Natural killer cell (primary cell): ENCODE measurements around the gene PARL. TPM values are rescaled to one million over a fixed set of nuclear protein-coding genes. Genes with fewer than 3 reads are reported as not detected.

Experiments
- ATAC-seq, 3 donors: fragments of 150-1000 bp in 2 of 3; fragments of 200-7000 bp in 1 of 3; cut with Tn5 transposase; 1 replicate in 1 of 3; 2 replicates in 2 of 3; pipeline ENCODE4 v1.10.0; 2021; ENCODE audit warnings: mild to moderate bottlenecking in 2 of 3, moderate library complexity in 2 of 3
- DNase-seq, 2 donors: peaks; one replicate each; pipeline versions ENCODE4 v3.0.0 to v3.0.0-alpha.2; 2013 to 2021; ENCODE audit warnings: mixed read lengths in 1 of 2
- H3K27ac ChIP-seq: one replicate; pipeline ENCODE4 v1.5.1; 2013; ENCODE audit warnings: mild to moderate bottlenecking, low read length
- H3K27me3 ChIP-seq: one replicate; pipeline ENCODE4 v1.6.1; 2013; ENCODE audit warnings: low read length; ENCODE audit not compliant: control insufficient read depth, insufficient read depth
- H3K36me3 ChIP-seq: one replicate; pipeline ENCODE4 v1.6.1; 2013; ENCODE audit warnings: low read length; ENCODE audit not compliant: control insufficient read depth, insufficient read depth
- H3K4me1 ChIP-seq: one replicate; pipeline ENCODE4 v1.6.1; 2013; ENCODE audit warnings: low read length; ENCODE audit not compliant: control insufficient read depth, insufficient read depth
- H3K4me3 ChIP-seq: one replicate; pipeline ENCODE4 v1.5.1; 2013; ENCODE audit warnings: low read length
- H3K9me3 ChIP-seq: one replicate; pipeline ENCODE4 v1.6.1; 2013; ENCODE audit warnings: low read length; ENCODE audit not compliant: control insufficient read depth, insufficient read depth
- H3K27ac Mint-ChIP-seq, 2 donors: one replicate each; pipeline ENCODE4 v1.8.0; 2022; ENCODE audit warnings: mild to moderate bottlenecking in 2 of 2, mixed read lengths in 2 of 2, moderate library complexity in 1 of 2
- H3K27me3 Mint-ChIP-seq, 2 donors: one replicate each; pipeline ENCODE4 v1.8.0; 2022; ENCODE audit warnings: low read depth in 2 of 2, mixed read lengths in 2 of 2
- H3K36me3 Mint-ChIP-seq: one replicate; pipeline ENCODE4 v1.8.0; 2022; ENCODE audit warnings: mixed read lengths
- H3K4me1 Mint-ChIP-seq, 2 donors: one replicate each; pipeline ENCODE4 v1.8.0; 2022; ENCODE audit warnings: mixed read lengths in 2 of 2
- H3K4me3 Mint-ChIP-seq: one replicate; pipeline ENCODE4 v1.8.0; 2022; ENCODE audit warnings: mild to moderate bottlenecking, moderate library complexity, mixed read lengths
- H3K9me3 Mint-ChIP-seq, 2 donors: one replicate each; pipeline ENCODE4 v1.8.0; 2022; ENCODE audit warnings: mixed read lengths in 2 of 2
- WGBS: methylation state at CpG from one replicate; pipeline ENCODE4 v1.1.7; 2013; ENCODE audit warnings: missing lambda C conversion rate; ENCODE audit not compliant: insufficient coverage; 5-methylcytosine and 5-hydroxymethylcytosine counted together
- intact Hi-C: fragments of 100-400 bp; cut with micrococcal nuclease; formaldehyde crosslinking; loops from one replicate; pipeline ENCODE4 v1.14.2; 2022
- total RNA-seq, 4 donors: library from RNA; stranded (reverse); fragments of 120-200 nt in 1 of 4; gene quantifications; one replicate each; pipeline versions ENCODE4 v1.2.3 to v1.2.4, GENCODE V29; 2013 to 2022
- TF ChIP-seq, protein P1 (sequence below): fragments of 200-600 bp; IDR thresholded peaks from one replicate; pipeline ENCODE4 v1.8.0; 2022; ENCODE audit warnings: antibody characterized with exemption

The PARL gene
- total RNA-seq, 3 donors from 2014 or later (not counting 1 experiment from before 2014, with no cell fraction given), result 35.1 to 47.1 (median 37.7) TPM

DNA sequence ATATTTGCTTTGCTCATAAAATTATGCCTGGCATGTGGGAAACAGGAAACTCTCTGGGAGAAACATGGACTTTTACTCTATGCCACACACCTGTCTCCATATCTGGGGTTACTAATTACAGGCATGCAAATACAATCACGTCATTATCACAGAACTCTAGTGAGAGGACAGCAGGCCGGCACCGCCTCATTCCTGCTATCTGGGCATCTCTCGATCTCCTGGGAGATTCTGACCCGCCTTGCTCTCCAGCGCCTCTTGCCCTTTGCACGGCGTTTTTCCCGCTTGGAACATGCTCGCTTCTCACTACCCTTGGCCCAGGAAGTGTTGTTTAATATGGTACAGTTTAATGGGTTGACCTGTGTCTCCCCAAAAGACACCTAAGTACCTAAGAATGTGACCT is 45.4 kb upstream of the PARL start:
- intact Hi-C loops, result no loop called here
- over 99% methylated on average over 10 of the region's 10 CpGs for WGBS
- ATAC-seq (no peak), DNase-seq (no peak)
- H3K27me3 ChIP-seq, result no peaks in the 10 kb centered on the region
- no peaks in the 10 kb centered on the region for H3K4me1 ChIP-seq
- no peaks in the 10 kb centered on the region for H3K9me3 ChIP-seq
- no peak overlapping the region for H3K4me3 Mint-ChIP-seq
- H3K36me3 ChIP-seq, result peaks cover 8% of the 10 kb centered on the region
- H3K4me1 Mint-ChIP-seq, result no peaks in the 10 kb centered on the region
- no peaks in the 10 kb centered on the region for H3K27me3 Mint-ChIP-seq
- no peaks in the 10 kb centered on the region for H3K9me3 Mint-ChIP-seq
- H3K4me3 ChIP-seq, result no peak overlapping the region
- no peak overlapping the region for H3K27ac ChIP-seq
- H3K36me3 Mint-ChIP-seq, result no peaks in the 10 kb centered on the region
- no peak overlapping the region for H3K27ac Mint-ChIP-seq
- TF ChIP-seq, protein P1, sequence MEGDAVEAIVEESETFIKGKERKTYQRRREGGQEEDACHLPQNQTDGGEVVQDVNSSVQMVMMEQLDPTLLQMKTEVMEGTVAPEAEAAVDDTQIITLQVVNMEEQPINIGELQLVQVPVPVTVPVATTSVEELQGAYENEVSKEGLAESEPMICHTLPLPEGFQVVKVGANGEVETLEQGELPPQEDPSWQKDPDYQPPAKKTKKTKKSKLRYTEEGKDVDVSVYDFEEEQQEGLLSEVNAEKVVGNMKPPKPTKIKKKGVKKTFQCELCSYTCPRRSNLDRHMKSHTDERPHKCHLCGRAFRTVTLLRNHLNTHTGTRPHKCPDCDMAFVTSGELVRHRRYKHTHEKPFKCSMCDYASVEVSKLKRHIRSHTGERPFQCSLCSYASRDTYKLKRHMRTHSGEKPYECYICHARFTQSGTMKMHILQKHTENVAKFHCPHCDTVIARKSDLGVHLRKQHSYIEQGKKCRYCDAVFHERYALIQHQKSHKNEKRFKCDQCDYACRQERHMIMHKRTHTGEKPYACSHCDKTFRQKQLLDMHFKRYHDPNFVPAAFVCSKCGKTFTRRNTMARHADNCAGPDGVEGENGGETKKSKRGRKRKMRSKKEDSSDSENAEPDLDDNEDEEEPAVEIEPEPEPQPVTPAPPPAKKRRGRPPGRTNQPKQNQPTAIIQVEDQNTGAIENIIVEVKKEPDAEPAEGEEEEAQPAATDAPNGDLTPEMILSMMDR, result no peak

DNA sequence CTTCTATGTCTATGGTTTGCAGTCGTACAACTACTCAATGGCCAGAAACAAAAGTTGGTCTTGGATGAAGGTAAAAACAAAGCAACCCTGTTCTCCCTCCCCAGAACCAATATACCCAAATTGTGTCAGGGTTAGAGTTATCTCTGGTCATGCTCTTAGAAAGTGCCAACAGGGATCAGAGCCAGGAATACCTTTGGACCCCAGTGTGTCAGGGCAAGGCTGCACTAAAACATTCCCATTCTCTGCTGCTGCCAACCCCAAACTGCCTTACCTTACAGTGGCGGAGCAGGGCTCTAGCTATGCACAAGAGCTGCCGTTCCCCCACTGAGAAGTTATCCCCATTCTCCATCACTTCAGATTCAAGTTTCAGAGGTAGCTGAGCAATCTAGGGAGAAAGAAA is 42.4 kb upstream of the PARL start:
- Histone ChIP-seq H3K27me3 (no peaks in the 10 kb centered on the region), H3K27ac (no peak overlapping the region), H3K36me3 (peaks cover 19% of the 10 kb centered on the region), H3K4me3 (no peak overlapping the region), H3K4me1 (no peaks in the 10 kb centered on the region), H3K9me3 (no peaks in the 10 kb centered on the region)
- intact Hi-C loops, result no loop called here
- DNase-seq, result no peak
- H3K9me3 Mint-ChIP-seq, result no peaks in the 10 kb centered on the region
- no peak overlapping the region for H3K27ac Mint-ChIP-seq
- WGBS, result 100% methylated on average over 1 of the region's 3 CpGs
- no peaks in the 10 kb centered on the region for H3K36me3 Mint-ChIP-seq
- no peaks in the 10 kb centered on the region for H3K27me3 Mint-ChIP-seq
- no peaks in the 10 kb centered on the region for H3K4me1 Mint-ChIP-seq
- no peak overlapping the region for H3K4me3 Mint-ChIP-seq
- ATAC-seq, result no peak
- TF ChIP-seq, protein P1, result no peak

DNA sequence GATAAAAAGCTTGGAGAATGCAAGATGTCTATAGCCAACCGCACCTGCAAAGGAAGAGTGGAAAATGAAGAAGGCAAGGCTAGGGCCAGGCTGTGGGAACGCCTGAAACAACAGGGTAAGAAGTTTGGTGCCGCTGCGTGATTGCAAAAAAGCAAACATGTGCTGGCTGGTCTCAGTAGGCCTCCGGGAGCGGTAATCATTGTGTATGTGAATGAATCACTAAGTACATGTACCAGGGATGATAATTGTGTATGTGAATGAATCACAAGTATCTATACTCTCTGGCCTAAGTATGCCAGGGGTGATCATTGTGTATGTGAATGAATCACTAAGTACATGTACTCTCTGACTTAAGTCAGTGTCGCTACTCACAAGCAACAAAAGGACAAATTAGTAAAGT is 40.3 kb upstream of the PARL start:
- no peak for DNase-seq
- H3K36me3 ChIP-seq, result peaks cover 25% of the 10 kb centered on the region
- no peaks in the 10 kb centered on the region for H3K36me3 Mint-ChIP-seq

DNA sequence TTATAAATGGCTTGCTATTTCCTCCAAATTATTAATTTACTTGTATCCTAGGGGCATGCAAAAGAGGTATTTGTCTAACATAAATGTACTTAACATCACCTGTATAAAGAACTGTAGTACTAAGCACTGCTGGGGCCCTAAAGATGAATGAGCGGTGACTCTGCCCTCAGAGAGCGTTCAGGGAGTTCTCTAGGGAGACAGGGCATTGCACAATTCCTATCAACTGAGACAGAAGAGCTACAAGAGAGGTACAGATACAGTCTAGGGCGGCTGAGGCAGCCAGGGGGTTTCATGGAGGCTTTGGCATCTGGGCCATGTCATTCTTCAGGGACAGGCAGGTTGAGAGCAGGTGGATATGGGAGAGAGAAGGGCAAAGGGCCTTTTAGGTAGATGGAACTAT is 39.9 kb upstream of the PARL start:
- no peak overlapping the region for H3K4me3 ChIP-seq
- H3K4me1 ChIP-seq, result no peaks in the 10 kb centered on the region
- Mint-ChIP-seq H3K4me1 (no peaks in the 10 kb centered on the region), H3K27ac (no peak overlapping the region), H3K4me3 (no peak overlapping the region), H3K9me3 (no peaks in the 10 kb centered on the region), H3K36me3 (no peaks in the 10 kb centered on the region), H3K27me3 (no peaks in the 10 kb centered on the region)
- peaks cover 23% of the 10 kb centered on the region for H3K36me3 ChIP-seq
- H3K9me3 ChIP-seq, result no peaks in the 10 kb centered on the region
- no peak overlapping the region for H3K27ac ChIP-seq
- TF ChIP-seq, protein P1, result no peak
- no peaks in the 10 kb centered on the region for H3K27me3 ChIP-seq
- DNase-seq (no peak), ATAC-seq (no peak)
- 94% methylated on average over 3 of the region's 3 CpGs for WGBS
- intact Hi-C loops, result no loop called here

More for the DNA sequence above, 40.3 kb upstream of the PARL start:
- H3K4me1 ChIP-seq, result no peaks in the 10 kb centered on the region
- TF ChIP-seq, protein P1, result no peak
- Mint-ChIP-seq H3K27ac (no peak overlapping the region), H3K4me3 (no peak overlapping the region), H3K9me3 (no peaks in the 10 kb centered on the region), H3K4me1 (no peaks in the 10 kb centered on the region), H3K27me3 (no peaks in the 10 kb centered on the region)
- intact Hi-C loops, result no loop called here
- 95% methylated on average over 7 of the region's 7 CpGs for whole genome bisulfite sequencing
- H3K27me3 ChIP-seq, result no peaks in the 10 kb centered on the region
- H3K27ac ChIP-seq, result no peak overlapping the region
- ATAC-seq, result no peak
- no peaks in the 10 kb centered on the region for H3K9me3 ChIP-seq
- no peak overlapping the region for H3K4me3 ChIP-seq
